ENCODE measurements around the gene IFT88.

IFT88 gene

DNA sequence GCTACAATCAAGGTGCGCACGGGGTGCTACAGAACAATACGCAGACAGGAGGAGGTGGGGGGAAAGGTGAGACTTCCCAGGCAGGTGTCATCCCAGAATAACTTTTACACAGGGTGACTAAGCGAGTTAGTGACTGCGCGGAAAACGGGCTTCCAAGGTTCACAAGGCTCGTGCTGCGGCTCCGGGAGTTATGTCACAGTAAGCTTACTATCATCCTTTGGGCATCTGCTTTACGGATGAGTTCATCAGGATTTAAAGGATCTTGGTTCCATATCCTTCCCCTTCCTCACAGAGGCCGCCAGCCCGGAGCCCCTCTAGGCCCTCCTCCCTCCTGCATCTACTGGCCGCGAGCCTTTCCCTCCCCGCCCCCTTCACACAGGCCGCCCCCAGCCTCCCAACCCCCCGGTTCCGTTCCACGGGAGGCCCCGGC is 474 bp upstream of the IFT88 start:
- Histone ChIP-seq H3K9ac (ENCODE audit: low read length) (peak overlapping the region; percentile 52; the same call in 1 of the 2 replicates), H3K79me2 (ENCODE audit: low read length) (no peaks in the 10 kb centered on the region), H3K27me3 (replicated peaks; ENCODE audit: insufficient read depth, low read length) (no peaks in the 10 kb centered on the region), H3K4me1 (ENCODE audit: low read length) (no peaks in the 10 kb centered on the region), H3K9me3 (replicated peaks; ENCODE audit: insufficient read depth, low read length) (no peaks in the 10 kb centered on the region), H4K20me1 (ENCODE audit: insufficient read depth, low read length) (no peaks in the 10 kb centered on the region), H3K4me3 (ENCODE audit: low read length) (peak overlapping the region; percentile 69), H3K9me2 (replicated peaks; ENCODE audit: insufficient read depth, low read length) (no peaks in the 10 kb centered on the region), H3F3A (ENCODE audit: insufficient read depth, low read length) (peaks cover 6% of the 10 kb centered on the region; the same call in 1 of the 2 replicates), H2AFZ (ENCODE audit: low read length) (peak overlapping the region; percentile 56; the same call in 1 of the 2 replicates), H3K4me2 (ENCODE audit: low read depth, low read length) (peak overlapping the region; percentile 58; the same call in 1 of the 2 replicates), H3K27ac (ENCODE audit: low read length) (peak overlapping the region; percentile 68; the same call in 1 of the 2 replicates), H3K36me3 (replicated peaks; ENCODE audit: insufficient read depth, low read length) (no peaks in the 10 kb centered on the region)
- peak; percentile 32 for DNase-seq
- TF ChIP-seq, protein P1, sequence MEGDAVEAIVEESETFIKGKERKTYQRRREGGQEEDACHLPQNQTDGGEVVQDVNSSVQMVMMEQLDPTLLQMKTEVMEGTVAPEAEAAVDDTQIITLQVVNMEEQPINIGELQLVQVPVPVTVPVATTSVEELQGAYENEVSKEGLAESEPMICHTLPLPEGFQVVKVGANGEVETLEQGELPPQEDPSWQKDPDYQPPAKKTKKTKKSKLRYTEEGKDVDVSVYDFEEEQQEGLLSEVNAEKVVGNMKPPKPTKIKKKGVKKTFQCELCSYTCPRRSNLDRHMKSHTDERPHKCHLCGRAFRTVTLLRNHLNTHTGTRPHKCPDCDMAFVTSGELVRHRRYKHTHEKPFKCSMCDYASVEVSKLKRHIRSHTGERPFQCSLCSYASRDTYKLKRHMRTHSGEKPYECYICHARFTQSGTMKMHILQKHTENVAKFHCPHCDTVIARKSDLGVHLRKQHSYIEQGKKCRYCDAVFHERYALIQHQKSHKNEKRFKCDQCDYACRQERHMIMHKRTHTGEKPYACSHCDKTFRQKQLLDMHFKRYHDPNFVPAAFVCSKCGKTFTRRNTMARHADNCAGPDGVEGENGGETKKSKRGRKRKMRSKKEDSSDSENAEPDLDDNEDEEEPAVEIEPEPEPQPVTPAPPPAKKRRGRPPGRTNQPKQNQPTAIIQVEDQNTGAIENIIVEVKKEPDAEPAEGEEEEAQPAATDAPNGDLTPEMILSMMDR (IDR thresholded peaks at IDR 0.05; ENCODE audit: low read length), result no peak
- TF ChIP-seq EZH2 (optimal IDR thresholded peaks at IDR 0.05; ENCODE audit: low read depth, low read length) (no peak), EZH2phosphoT487 (IDR thresholded peaks at IDR 0.05; ENCODE audit: low read length) (no peak)

DNA sequence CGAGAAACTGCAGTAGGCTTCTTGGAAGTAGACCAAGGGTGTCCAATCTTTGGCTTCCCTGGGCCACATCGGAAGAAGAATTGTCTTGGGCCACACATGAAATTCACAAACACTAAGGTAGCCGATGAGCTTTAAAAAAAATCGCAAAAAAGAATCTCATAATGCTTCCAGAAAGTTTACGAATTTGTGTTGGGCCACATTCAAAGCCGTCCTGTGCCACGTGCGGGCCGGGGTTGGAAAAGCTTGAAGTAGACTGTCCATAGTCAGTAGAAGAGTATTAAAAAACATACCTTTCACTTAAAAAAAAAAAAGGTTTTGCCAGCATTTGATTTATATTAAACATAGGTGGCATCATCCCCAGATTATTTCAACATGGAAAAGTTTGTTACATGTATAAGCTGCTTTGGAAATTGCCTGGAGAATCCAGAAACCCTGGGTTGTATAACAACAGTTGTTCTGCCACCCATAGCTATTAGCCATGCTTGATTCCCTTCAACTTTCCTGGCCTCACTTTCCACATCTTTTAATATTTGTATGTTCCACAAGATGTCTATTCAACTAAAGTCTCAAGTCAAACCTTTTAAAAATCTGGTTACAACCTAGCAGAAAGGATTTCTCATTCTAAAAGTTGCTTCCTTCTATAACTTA is 1.0 kb downstream of the IFT88 start:
- TF ChIP-seq EZH2phosphoT487 (IDR thresholded peaks at IDR 0.05; ENCODE audit: low read length) (no peak), EZH2 (optimal IDR thresholded peaks at IDR 0.05; ENCODE audit: low read depth, low read length) (no peak)
- TF ChIP-seq, protein P1 (IDR thresholded peaks at IDR 0.05; ENCODE audit: low read length), result no peak
- H3K4me3 ChIP-seq (ENCODE audit: low read length), result peak overlapping the region; percentile 69
- no peaks in the 10 kb centered on the region for H3K4me1 ChIP-seq (ENCODE audit: low read length)
- DNase-seq, result no peak
- H3K36me3 ChIP-seq (replicated peaks; ENCODE audit: insufficient read depth, low read length), result no peaks in the 10 kb centered on the region
- no peaks in the 10 kb centered on the region for H4K20me1 ChIP-seq (ENCODE audit: insufficient read depth, low read length)
- H3K9me3 ChIP-seq (replicated peaks; ENCODE audit: insufficient read depth, low read length), result no peaks in the 10 kb centered on the region
- H3F3A ChIP-seq (ENCODE audit: insufficient read depth, low read length), result peaks cover 6% of the 10 kb centered on the region; the same call in 1 of the 2 replicates
- peak overlapping the region; percentile 68; the same call in 1 of the 2 replicates for H3K27ac ChIP-seq (ENCODE audit: low read length)
- peak overlapping the region; percentile 86 for H3K4me2 ChIP-seq (ENCODE audit: low read depth, low read length)
- H3K27me3 ChIP-seq (replicated peaks; ENCODE audit: insufficient read depth, low read length), result no peaks in the 10 kb centered on the region
- peak overlapping the region; percentile 64; the same call in 1 of the 2 replicates for H3K9ac ChIP-seq (ENCODE audit: low read length)
- peak overlapping the region; percentile 87 for H2AFZ ChIP-seq (ENCODE audit: low read length)
- H3K9me2 ChIP-seq (replicated peaks; ENCODE audit: insufficient read depth, low read length), result no peaks in the 10 kb centered on the region
- H3K79me2 ChIP-seq (ENCODE audit: low read length), result no peaks in the 10 kb centered on the region

DNA sequence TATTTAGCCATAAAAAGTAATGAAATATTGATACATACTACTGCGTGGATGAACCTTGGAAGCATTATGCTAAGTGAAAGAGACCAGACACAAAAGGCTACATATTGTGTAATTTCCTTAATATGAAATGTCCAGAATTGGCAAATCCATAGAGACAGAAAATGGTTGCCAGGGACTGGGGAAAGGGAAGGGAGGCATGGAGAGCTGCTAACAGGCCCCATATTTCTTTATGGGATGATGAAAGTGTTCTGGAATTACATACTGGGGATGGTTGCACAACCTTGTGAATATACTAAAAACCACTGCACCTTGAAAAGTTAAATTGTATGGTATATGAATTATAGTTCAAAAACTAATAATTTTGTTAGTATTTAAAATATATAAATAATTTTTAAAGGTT is 3.6 kb downstream of the IFT88 start:
- Histone ChIP-seq H3K4me3 (ENCODE audit: low read length) (no peak overlapping the region), H3K79me2 (ENCODE audit: low read length) (no peaks in the 10 kb centered on the region)

More for the DNA sequence above, 3.6 kb downstream of the IFT88 start:
- H3K27ac ChIP-seq (ENCODE audit: low read length), result no peak overlapping the region
- no peak overlapping the region for H2AFZ ChIP-seq (ENCODE audit: low read length)
- no peak for DNase-seq
- H3K9me2 ChIP-seq (replicated peaks; ENCODE audit: insufficient read depth, low read length), result no peaks in the 10 kb centered on the region
- peaks cover 6% of the 10 kb centered on the region; the same call in 1 of the 2 replicates for H3F3A ChIP-seq (ENCODE audit: insufficient read depth, low read length)
- TF ChIP-seq EZH2 (optimal IDR thresholded peaks at IDR 0.05; ENCODE audit: low read depth, low read length) (no peak), EZH2phosphoT487 (IDR thresholded peaks at IDR 0.05; ENCODE audit: low read length) (no peak)
- TF ChIP-seq, protein P1 (IDR thresholded peaks at IDR 0.05; ENCODE audit: low read length), result no peak
- no peak overlapping the region for H3K4me2 ChIP-seq (ENCODE audit: low read depth, low read length)
- H3K4me1 ChIP-seq (ENCODE audit: low read length), result no peaks in the 10 kb centered on the region
- H4K20me1 ChIP-seq (ENCODE audit: insufficient read depth, low read length), result no peaks in the 10 kb centered on the region
- no peaks in the 10 kb centered on the region for H3K27me3 ChIP-seq (replicated peaks; ENCODE audit: insufficient read depth, low read length)
- H3K36me3 ChIP-seq (replicated peaks; ENCODE audit: insufficient read depth, low read length), result no peaks in the 10 kb centered on the region
- no peaks in the 10 kb centered on the region for H3K9me3 ChIP-seq (replicated peaks; ENCODE audit: insufficient read depth, low read length)
- H3K9ac ChIP-seq (ENCODE audit: low read length), result no peak overlapping the region

All from MM.1S (cell line).